Measurements from ENCODE around the gene SPOCK1.
"Not testable (repeated sequence)": the region's sequence is repeated elsewhere in the genome, so short reads cannot be mapped to it uniquely, and the experiment has no call there.

The SPOCK1 gene

DNA sequence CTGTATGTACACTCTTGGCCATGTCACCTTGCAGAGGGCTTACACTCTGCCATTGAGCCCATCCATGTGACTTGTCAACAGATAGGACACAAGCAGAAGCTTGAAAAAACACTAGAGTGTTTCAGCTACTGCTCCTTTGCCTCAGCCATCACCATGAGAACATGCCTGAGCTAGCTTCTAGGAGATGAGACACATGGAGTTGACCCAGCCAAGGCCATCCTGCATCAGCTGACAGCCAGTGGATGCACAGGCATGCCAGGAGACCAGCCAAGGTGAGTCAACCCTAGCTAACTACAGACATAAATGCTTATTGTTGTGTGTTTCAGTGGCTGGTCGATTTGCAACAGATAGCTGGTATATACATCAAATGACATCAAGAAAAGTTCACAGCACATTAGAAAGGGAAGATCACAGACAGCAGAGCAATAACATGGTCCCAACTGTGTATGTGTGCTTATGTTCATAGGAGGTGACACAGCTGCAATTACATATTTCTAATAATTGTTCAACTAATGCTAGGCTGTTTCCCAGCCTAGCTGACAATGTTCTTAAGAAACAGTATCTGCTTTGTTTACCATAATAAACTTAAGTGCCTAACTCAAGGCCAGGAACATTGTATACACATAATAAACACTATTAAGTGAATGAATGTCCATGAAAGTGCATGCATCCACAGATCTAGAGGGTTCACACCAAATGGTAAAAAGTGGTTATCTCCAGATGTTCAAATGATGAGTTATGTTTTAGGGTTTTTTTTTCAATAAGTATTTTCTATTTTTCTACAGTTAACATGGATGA, 105.7 kb downstream of the SPOCK1 start:
- in situ Hi-C loops (cut with MboI; ENCODE audit: low pct_unique_long_range_greater_than_20kb, low sequenced_read_pairs, unreplicated experiment): no loop called here
- TF ChIP-seq, protein P1, sequence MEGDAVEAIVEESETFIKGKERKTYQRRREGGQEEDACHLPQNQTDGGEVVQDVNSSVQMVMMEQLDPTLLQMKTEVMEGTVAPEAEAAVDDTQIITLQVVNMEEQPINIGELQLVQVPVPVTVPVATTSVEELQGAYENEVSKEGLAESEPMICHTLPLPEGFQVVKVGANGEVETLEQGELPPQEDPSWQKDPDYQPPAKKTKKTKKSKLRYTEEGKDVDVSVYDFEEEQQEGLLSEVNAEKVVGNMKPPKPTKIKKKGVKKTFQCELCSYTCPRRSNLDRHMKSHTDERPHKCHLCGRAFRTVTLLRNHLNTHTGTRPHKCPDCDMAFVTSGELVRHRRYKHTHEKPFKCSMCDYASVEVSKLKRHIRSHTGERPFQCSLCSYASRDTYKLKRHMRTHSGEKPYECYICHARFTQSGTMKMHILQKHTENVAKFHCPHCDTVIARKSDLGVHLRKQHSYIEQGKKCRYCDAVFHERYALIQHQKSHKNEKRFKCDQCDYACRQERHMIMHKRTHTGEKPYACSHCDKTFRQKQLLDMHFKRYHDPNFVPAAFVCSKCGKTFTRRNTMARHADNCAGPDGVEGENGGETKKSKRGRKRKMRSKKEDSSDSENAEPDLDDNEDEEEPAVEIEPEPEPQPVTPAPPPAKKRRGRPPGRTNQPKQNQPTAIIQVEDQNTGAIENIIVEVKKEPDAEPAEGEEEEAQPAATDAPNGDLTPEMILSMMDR (IDR thresholded peaks at IDR 0.05; ENCODE audit: extremely low read depth, insufficient read depth, missing control alignments): no peak
- no peak for DNase-seq (ENCODE audit: low spot score)

DNA sequence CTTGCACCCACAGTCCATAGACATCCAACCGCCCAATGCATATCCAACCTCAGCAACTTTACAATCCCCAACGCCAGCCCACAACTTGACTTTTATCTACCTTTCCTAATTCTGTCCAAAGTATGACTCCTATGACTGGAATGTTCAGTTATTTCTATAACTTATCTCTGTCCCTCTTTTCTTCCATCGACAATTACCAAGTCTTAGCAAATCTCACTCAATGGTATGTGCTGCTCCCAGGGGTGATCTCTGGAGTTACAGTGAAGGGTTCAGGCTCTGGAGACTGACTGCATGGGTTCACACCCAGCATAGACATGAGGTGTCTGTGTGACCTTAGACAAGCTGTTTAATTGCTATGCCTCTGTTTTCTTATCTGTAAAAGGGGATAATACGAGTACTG, 106.9 kb downstream of the SPOCK1 start:
- no peak for DNase-seq (ENCODE audit: low spot score)
- in situ Hi-C loops (cut with MboI; ENCODE audit: low pct_unique_long_range_greater_than_20kb, low sequenced_read_pairs, unreplicated experiment): no loop called here
- TF ChIP-seq, protein P1 (IDR thresholded peaks at IDR 0.05; ENCODE audit: extremely low read depth, insufficient read depth, missing control alignments): no peak

DNA sequence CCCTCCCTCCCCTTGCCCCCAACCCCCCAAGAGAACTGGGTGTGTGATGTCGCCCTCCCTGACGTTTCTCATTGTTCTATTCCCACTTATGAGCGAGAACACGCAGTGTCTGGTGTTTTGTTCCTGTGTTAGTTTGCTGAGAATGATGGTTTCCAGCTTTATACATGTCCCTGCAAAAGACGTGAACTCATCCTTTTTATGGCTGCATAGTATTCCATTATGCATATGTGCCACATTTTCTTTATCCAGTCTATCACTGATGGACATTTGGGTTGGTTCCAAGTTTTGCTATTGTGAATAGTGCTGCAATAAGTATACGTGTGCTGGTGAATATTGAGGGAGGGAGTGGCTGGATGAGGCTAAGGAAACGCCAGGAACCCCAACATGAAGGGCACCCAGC, 108.1 kb downstream of the SPOCK1 start:
- DNase-seq (ENCODE audit: low spot score); in situ Hi-C loops (cut with MboI; ENCODE audit: low pct_unique_long_range_greater_than_20kb, low sequenced_read_pairs, unreplicated experiment): not testable (repeated sequence)

DNA sequence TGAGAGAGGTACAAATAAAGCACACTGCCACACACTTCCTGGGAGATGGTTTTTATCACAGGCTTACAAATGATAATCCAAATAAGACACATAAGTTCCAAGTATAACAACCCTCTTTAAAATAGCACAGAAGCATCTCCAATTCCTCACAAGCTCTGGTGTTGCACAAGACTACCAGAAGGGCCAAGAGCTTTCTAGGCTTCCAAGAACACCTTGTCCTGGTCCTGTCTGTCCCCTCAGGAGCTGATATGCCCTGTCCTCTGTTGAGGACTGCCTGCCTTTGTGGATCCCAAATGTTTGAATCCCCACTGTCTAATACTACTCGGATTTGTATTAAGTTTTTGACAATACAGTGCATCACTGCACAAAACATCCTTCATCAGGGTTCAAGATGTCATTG, 110.1 kb downstream of the SPOCK1 start:
- DNase-seq (ENCODE audit: low spot score): no peak
- in situ Hi-C loops (cut with MboI; ENCODE audit: low pct_unique_long_range_greater_than_20kb, low sequenced_read_pairs, unreplicated experiment): no loop called here
- TF ChIP-seq, protein P1 (IDR thresholded peaks at IDR 0.05; ENCODE audit: extremely low read depth, insufficient read depth, missing control alignments): no peak

- in situ Hi-C loops (cut with MboI; ENCODE audit: low pct_unique_long_range_greater_than_20kb, low sequenced_read_pairs, unreplicated experiment): no loop called here
- DNase-seq (ENCODE audit: low spot score): no peak
- TF ChIP-seq, protein P1 (IDR thresholded peaks at IDR 0.05; ENCODE audit: extremely low read depth, insufficient read depth, missing control alignments): no peak
Measured at GRCh38 chr5:137385064-137385463, 114.1 kb downstream of the SPOCK1 start.

DNA sequence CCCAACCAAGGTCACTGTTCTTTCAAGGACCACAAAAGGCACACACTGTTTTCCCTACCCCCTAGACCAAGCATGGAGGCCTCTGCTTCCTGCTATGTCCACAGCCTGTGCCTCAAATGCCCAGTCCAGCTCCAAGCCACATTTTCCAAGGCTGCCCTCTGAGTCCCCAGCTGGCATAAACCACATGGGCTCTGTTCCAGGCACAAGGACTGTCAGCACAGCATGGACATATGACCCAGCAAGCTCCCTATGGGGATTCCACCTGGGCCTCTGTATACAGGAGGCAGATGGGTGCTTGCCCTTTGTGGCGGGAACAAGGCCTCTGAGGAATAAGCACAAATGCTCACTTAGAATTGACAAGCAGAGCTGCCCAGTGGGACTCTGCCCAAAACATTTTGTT, 115.2 kb downstream of the SPOCK1 start:
- TF ChIP-seq, protein P1 (IDR thresholded peaks at IDR 0.05; ENCODE audit: extremely low read depth, insufficient read depth, missing control alignments): no peak
- in situ Hi-C loops (cut with MboI; ENCODE audit: low pct_unique_long_range_greater_than_20kb, low sequenced_read_pairs, unreplicated experiment): no loop called here

GRCh38 chr5:137381555-137381954, 117.6 kb downstream of the SPOCK1 start:
- TF ChIP-seq, protein P1 (IDR thresholded peaks at IDR 0.05; ENCODE audit: extremely low read depth, insufficient read depth, missing control alignments): no peak
- in situ Hi-C loops (cut with MboI; ENCODE audit: low pct_unique_long_range_greater_than_20kb, low sequenced_read_pairs, unreplicated experiment): no loop called here
- no peak for DNase-seq (ENCODE audit: low spot score)

More for the DNA sequence above, 115.2 kb downstream of the SPOCK1 start:
- no peak for DNase-seq (ENCODE audit: low spot score)
